Measurements from ENCODE around the gene APOBEC3H. TPM values are rescaled to one million over a fixed set of nuclear protein-coding genes. Genes with fewer than 3 reads are reported as not detected.

APOBEC3H gene
- total and polyA plus RNA-seq, 7 donors, result 1.5 TPM; not detected in 6

- H3K9me3 ChIP-seq, result no peaks in the 10 kb centered on the region
- WGBS, 2 donors, result 95% methylated on average over 22 of the region's 22 CpGs
- H3K4me1 ChIP-seq, result peaks cover 0 to 46% (median 36%) of the 10 kb centered on the region in 4 donors
- peaks cover 6 to 38% (median 16%) of the 10 kb centered on the region in 4 donors for H3K36me3 ChIP-seq
- H3K27me3 ChIP-seq, result no peaks in the 10 kb centered on the region
- intact Hi-C loops (cut with DNase I), result loop anchor here (5.0 kb wide), 1 partner anchor 116 kb away; no protein-coding TSS in a partner anchor
- TF ChIP-seq EP300 (IDR thresholded peaks at IDR 0.05) (no peak), POLR2A (IDR thresholded peaks at IDR 0.05) (no peak), CTCF (IDR thresholded peaks at IDR 0.05) (no peak), POLR2AphosphoS5 (IDR thresholded peaks at IDR 0.05) (no peak)
- no peak overlapping the region for H3K27ac ChIP-seq
- DNase-seq, result peak; percentile 62
- H3K4me3 ChIP-seq, result no peak overlapping the region
Observed at GRCh38 chr22:39132871-39133524, 36.0 kb downstream of the APOBEC3H start.

- WGBS, 2 donors, result 94 to 95% methylated on average over 17 of the region's 17 CpGs
- no peak overlapping the region for H3K27ac ChIP-seq
- no peaks in the 10 kb centered on the region for H3K27me3 ChIP-seq
- H3K9me3 ChIP-seq, result no peaks in the 10 kb centered on the region
- intact Hi-C loops (cut with DNase I), result loop anchor here (5.0 kb wide), 1 partner anchor 117 kb away; no protein-coding TSS in a partner anchor
- no peak overlapping the region for H3K4me3 ChIP-seq
- H3K36me3 ChIP-seq, result peaks cover 6 to 46% (median 16%) of the 10 kb centered on the region in 4 donors
- DNase-seq, result peak; percentile 60
- H3K4me1 ChIP-seq, result peaks cover 0 to 46% (median 36%) of the 10 kb centered on the region in 4 donors
- TF ChIP-seq POLR2AphosphoS5 (IDR thresholded peaks at IDR 0.05) (no peak), EP300 (IDR thresholded peaks at IDR 0.05) (no peak), POLR2A (IDR thresholded peaks at IDR 0.05) (no peak), CTCF (IDR thresholded peaks at IDR 0.05) (no peak)
Observed at GRCh38 chr22:39133871-39134270, 36.8 kb downstream of the APOBEC3H start.

GRCh38 chr22:39134366-39135091 is 37.5 kb downstream of the APOBEC3H start:
- WGBS, 2 donors, result 94 to 95% methylated on average over 35 of the region's 35 CpGs
- intact Hi-C loops (cut with DNase I), result loop anchor here (5.0 kb wide), 1 partner anchor 117 kb away; no protein-coding TSS in a partner anchor
- DNase-seq, result peak; percentile 39
- Histone ChIP-seq H3K4me1 (peaks cover 0 to 46% (median 36%) of the 10 kb centered on the region in 4 donors), H3K27ac (peak overlapping the region in 3 of 4 donors; percentile 54 to 60 (median 59)), H3K9me3 (no peaks in the 10 kb centered on the region), H3K27me3 (no peaks in the 10 kb centered on the region), H3K4me3 (no peak overlapping the region), H3K36me3 (peaks cover 6 to 51% (median 16%) of the 10 kb centered on the region in 4 donors)
- TF ChIP-seq POLR2A (IDR thresholded peaks at IDR 0.05), result no peak
- no peak for TF ChIP-seq CTCF (IDR thresholded peaks at IDR 0.05)
- no peak for TF ChIP-seq POLR2AphosphoS5 (IDR thresholded peaks at IDR 0.05)

- H3K27me3 ChIP-seq, result no peaks in the 10 kb centered on the region
- TF ChIP-seq CTCF (IDR thresholded peaks at IDR 0.05) (peak in 2 of 4 experiments; percentile 52 to 64), POLR2AphosphoS5 (IDR thresholded peaks at IDR 0.05) (peak in 1 of 4 donors; percentile 12), POLR2A (IDR thresholded peaks at IDR 0.05) (no peak), EP300 (IDR thresholded peaks at IDR 0.05) (no peak)
- H3K4me3 ChIP-seq, result no peak overlapping the region
- peak; percentile 89 for DNase-seq
- peak overlapping the region in 3 of 4 donors; percentile 54 to 60 (median 59) for H3K27ac ChIP-seq
- 67 to 69% methylated on average over 15 of the region's 15 CpGs for WGBS, 2 donors
- no peaks in the 10 kb centered on the region for H3K9me3 ChIP-seq
- H3K36me3 ChIP-seq, result peaks cover 6 to 55% (median 16%) of the 10 kb centered on the region in 4 donors
- H3K4me1 ChIP-seq, result peaks cover 0 to 39% (median 34%) of the 10 kb centered on the region in 4 donors
- intact Hi-C loops (cut with DNase I), result no loop called here
Observed at GRCh38 chr22:39135092-39135896, 38.2 kb downstream of the APOBEC3H start.
